ENCODE data around the gene C10orf62. TPM values are rescaled to one million over a fixed set of nuclear protein-coding genes. Genes with fewer than 3 reads are reported as not detected.

The C10orf62 gene
- total and polyA plus RNA-seq, 2 of the 13 experiments (the other 11 are each of a cell fraction or from before 2014, with no cell fraction given) = 0.61 to 1.6 TPM

GRCh38 chr10:97577701-97578100 is 11.8 kb upstream of the C10orf62 start:
- intact Hi-C loops (cut with micrococcal nuclease; ENCODE audit: unreplicated experiment) (no loop called here), in situ Hi-C loops (cut with HindIII; ENCODE audit: extremely low pct_ligation_motif_present, low pct_unique_long_range_greater_than_20kb) (no loop called here)
- H3K27me3 ChIP-seq (ENCODE audit: control insufficient read depth in 1 of 2, insufficient read depth in 2 of 2, low read length in 2 of 2) = peaks cover 0 to 12% of the 10 kb centered on the region in 2 experiments; a peak in 1 of 5 replicates
- H3K4me3 ChIP-seq (replicated peaks in 1 of 3; ENCODE audit: insufficient read depth in 1 of 3, low read depth in 2 of 3, low read length in 3 of 3) = no peak overlapping the region
- CTCF ChIA-PET (ENCODE audit: low intra/inter-chr PET ratio, low total read pairs) = no interaction called here
- no peak for DNase-seq (ENCODE audit: low spot score)
- H3K4me2 ChIP-seq (ENCODE audit: low read depth, low read length) = no peak overlapping the region
- H2AFZ ChIP-seq (ENCODE audit: low read length) = no peak overlapping the region
- H4K20me1 ChIP-seq (ENCODE audit: insufficient read depth, low read length) = no peaks in the 10 kb centered on the region
- no TSS peak for BruUV-seq (replicated peaks)
- no peaks in the 10 kb centered on the region for H3K36me3 ChIP-seq (replicated peaks in 1 of 2; ENCODE audit: control insufficient read depth in 1 of 2, insufficient read depth in 2 of 2, low read length in 2 of 2)
- no peak for ATAC-seq
- H3K9ac ChIP-seq (ENCODE audit: insufficient read depth, low read depth, low read length) = no peak overlapping the region
- H3K9me3 ChIP-seq (ENCODE audit: low read length) = no peaks in the 10 kb centered on the region
- H3K4me1 ChIP-seq (ENCODE audit: insufficient read depth, low read length) = peaks cover 17% of the 10 kb centered on the region
- POLR2A ChIA-PET = no interaction called here
- FAIRE-seq = no peak
- TF ChIP-seq ZNF414 (CRISPR knock-in tag; IDR thresholded peaks at IDR 0.05) (no peak), ZNF431 (CRISPR knock-in tag; IDR thresholded peaks at IDR 0.05; ENCODE audit: borderline replicate concordance, low read depth) (no peak), ZNF800 (CRISPR knock-in tag; IDR thresholded peaks at IDR 0.05) (no peak), ELK4 (CRISPR knock-in tag; IDR thresholded peaks at IDR 0.05; ENCODE audit: borderline replicate concordance) (no peak), EHMT2 (IDR thresholded peaks at IDR 0.05; ENCODE audit: borderline replicate concordance, low read depth, low read length) (no peak), CEBPG (CRISPR knock-in tag; IDR thresholded peaks at IDR 0.05) (no peak)
- H3K27ac ChIP-seq (ENCODE audit: extremely low read length, insufficient read depth, low read length) = no peak overlapping the region
- no peaks in the 10 kb centered on the region for H3K79me2 ChIP-seq (ENCODE audit: insufficient read depth, low read length)
- 49% methylated on average over 5 of the region's 9 CpGs for WGBS (ENCODE audit: low lambda C conversion rate)
